T-helper 22 cell (primary cell): ENCODE data around the gene HS3ST6.
"Not testable (repeated sequence)": the region's sequence is repeated elsewhere in the genome, so short reads cannot be mapped to it uniquely, and the experiment has no call there.

Experiments used
- DNase-seq: peaks from one replicate; pipeline ENCODE4 v3.0.0-alpha.2; 2020; ENCODE audit warnings: low read depth

Gene HS3ST6

DNA sequence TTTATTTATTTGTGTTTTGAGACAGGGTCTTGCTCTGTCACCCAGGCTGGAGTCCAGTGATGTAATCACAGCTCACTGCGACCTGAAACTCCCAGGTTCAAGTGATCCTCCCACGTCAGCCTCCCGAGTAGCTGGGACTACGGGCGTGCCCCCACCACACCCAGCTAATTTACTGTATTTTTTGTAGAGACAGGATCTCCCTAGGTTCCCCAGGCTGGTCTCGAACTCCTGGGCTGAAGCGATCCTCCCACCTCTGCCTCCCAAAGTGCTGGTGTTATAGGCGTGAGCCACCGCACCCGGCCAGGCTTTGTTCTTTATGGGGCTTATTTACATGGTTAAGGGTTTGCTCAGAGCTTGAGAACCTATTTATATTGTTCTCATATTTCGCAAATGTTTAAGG is 40.4 kb downstream of the HS3ST6 start:
- no peak for DNase-seq

- no peak for DNase-seq
These were observed 41.1 kb downstream of the HS3ST6 start for GRCh38 chr16:1877089-1877488.

DNA sequence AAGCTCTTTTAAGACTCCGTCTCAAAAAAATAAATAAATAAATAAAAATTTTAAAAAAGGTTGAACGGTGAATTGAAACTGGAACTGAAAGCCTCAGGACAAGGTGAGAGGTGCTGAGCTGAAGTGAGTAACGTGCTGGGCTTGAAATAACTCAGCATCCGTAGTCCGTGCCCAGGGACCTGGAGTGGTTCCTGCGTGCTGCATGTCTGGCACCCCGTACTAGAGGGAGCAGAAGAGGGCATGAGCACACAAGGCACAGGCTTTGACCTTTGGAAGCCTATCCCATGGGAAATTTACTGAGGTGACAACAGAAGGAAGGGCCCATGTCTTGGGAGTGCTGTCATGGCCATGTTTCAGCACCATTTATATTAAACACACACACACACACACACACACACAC is 41.7 kb downstream of the HS3ST6 start:
- DNase-seq, result no peak

GRCh38 chr16:1876066-1876465 is 42.1 kb downstream of the HS3ST6 start:
- not testable (repeated sequence) for DNase-seq

DNA sequence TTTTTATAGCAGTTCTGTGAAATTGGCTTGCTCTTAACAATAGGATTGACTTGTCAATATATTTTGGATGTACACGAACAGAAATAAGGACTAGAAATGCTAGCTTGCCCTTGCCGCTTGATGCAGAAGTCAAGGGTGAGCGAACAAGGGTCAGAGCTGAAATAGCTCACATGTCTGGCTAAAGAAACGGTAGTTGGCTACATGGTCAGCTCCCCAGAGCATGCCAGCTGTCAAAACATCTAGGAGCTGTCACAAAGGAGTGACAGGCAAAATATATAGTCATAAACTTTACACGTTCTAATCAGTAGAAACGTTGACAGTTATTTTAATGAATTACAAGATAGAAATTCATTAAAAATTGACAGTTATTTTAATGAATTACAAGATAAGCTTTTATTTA is 43.4 kb downstream of the HS3ST6 start:
- DNase-seq, result no peak

DNA sequence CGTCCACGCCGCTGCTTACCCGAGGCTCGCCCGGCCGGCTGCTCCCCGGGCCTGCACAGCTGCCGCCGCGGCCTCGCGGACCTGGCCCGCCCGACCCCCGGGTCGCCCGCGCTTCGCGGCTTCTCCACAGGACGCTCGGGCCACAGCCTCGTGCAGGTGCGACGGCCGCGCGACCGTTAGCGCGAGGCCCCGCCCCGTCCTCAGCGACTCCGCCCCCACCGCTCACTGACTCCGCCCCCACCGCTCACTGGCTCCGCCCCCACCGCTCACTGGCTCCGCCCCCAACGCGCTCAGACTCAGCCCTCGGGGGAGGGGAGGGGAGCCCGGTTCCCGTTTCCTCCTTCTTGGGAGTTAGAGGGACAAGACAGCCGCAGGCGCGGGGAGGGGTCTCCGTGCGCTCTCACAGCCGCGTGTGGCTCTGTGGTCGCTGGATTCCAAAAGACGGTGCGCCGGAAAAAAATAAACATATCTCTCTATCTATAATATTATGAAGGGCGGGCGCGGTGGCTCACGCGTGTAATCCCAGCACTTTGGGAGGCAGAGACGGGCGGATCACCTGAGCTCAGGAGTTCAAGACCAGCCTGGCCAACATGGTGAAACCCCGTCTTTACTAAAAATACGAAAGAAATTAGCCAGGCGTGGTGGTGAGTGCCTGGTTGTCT is 46.1 kb downstream of the HS3ST6 start, which contains the start of gene MEIOB:
TSS of gene MEIOB (minus strand) at position 191 of the 662 bp plus-strand sequence. CDS start 3,989 bp downstream, outside the sequence.
- no peak for DNase-seq

- DNase-seq, result no peak
These were observed 47.7 kb downstream of the HS3ST6 start for GRCh38 chr16:1870365-1871082.

DNA sequence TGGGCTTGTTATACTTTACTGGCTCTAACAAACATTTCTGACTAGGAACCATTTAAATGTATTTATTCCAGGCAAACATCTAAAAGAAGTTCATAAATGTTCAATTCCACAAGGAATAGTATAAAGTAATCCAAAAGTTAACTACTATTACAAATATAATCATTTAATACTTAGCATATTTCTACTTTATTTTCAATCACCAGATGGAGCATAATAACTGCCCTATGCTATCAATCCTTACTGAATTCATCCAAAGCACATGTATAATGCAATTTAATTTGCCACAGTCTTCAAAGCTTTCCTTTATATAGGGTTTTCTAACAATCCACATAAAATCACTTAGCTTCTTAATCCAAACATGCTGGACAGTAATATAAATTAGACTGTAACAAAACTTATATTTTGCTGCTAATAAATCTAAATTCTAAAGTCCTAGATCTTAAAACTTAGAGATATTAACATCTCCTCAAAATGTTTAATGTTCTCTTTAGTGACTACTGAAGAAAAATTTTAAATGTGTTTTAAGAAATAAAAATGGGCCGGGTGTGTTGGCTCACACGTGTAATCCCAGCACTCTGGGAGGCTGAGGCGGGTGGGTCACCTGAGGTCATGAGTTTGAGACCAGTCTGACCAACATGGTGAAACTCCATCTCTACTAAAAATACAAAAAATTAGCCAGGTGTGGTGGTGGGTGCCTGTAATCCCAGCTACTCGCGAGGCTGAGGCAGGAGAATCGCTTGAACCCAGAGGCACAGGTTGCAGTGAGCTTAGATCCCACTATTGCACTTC is 52.1 kb downstream of the HS3ST6 start:
- DNase-seq, result no peak

DNA sequence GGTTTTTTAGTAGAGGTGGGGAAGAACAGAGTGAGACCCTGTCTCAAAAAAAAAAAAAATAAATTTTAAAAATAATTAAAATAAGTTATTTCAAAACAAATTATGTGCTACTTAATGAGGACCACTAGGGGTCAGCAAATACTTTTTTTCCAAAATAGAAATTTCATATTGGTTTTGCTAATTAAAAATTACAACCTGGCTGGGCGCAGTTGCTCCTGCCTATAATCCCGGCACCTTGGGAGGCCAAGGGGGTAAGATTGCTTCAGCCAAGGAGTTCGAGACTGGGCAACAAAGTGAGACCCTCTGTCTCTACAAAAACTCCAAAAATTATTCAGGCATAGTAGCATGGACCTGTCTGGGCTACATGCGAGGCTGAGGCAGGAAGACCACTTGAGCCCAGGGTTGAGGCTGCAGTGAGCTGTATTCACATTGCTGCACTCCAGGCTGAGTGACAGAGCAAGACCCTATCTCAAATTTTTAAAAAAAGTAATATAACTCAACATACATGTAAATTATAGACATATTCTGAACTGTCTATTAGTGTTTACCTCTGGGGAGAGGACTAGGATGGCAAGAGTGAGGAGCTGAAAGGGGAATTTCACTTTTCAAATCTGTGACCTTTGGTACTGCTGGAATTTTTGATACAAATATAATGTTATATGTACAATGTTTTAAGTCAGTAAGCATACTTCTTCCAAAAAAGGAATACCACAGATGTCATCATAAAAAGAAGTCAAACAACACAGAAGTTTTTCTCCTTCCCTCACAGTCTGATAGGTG is 54.3 kb downstream of the HS3ST6 start:
- no peak for DNase-seq

DNA sequence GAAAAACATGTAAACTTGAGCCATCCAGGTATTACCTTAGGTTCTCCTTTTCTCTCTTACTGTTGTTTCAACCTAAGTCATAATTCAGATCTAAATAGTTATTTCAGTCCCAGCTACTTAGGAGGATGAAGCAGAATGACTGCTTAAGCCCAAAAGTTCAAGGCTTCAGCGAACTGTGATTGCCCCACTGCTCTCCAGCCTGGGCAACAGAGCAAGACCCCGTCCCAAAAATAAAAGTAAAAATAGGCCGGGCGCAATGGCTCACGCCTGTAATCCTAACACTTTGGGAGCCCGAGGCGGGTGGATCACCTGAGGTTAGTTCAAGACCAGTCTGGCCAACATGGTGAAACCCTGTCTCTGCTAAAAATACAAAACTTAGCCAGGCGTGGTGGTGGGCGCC is 55.8 kb downstream of the HS3ST6 start:
- no peak for DNase-seq

DNA sequence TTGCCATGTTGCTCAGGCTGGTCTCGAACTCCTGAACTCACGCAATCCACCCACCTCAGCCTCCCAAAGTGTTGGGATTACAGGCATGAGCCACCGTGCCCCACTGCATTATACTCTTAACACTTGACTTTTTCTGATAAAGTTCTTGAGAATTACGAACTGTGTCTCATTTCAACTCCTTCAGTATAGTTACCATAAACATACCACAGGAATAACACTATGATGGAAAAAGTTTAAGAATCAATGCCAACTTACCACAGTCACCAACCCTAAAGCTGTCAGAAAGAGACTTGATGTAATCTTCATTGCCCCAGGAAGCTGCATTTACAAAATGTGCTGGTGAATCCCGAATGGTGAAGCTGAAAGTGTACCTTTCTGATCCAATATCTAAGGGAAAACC is 56.5 kb downstream of the HS3ST6 start:
- DNase-seq, result no peak
